ENCODE data around the gene DLGAP5. TPM values are rescaled to one million over a fixed set of nuclear protein-coding genes. Genes with fewer than 3 reads are reported as not detected.

Gene DLGAP5
- total RNA-seq, 3 donors from 2014 or later = under 0.01 to 1.8 (median 0.15) TPM

DNA sequence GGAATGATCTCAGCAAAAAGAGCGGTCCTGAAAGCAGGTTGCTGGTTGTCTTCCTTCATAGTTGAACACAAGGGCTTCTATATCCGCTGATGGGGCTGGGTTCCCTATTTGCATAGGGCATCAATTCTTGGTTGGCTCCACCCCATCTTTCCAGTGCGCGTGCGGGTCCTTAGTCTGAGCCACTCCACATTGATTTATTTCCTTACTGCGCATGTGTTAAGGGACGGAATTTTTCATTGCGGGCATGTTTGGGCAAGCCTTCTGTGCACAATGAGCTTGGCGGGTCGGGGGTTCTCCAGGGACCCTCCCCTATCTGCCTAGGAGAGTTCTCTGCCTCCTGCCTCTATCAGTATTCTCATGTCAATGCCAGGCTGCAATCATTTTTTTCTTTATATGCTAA, 21.2 kb upstream of the DLGAP5 start:
- H3K27ac ChIP-seq = no peak overlapping the region
- no peaks in the 10 kb centered on the region for H3K4me1 ChIP-seq
- intact Hi-C loops (cut with DNase I; ENCODE audit: low total_unique reads) = no loop called here
- H3K9me3 ChIP-seq = no peaks in the 10 kb centered on the region
- TF ChIP-seq, protein P1, sequence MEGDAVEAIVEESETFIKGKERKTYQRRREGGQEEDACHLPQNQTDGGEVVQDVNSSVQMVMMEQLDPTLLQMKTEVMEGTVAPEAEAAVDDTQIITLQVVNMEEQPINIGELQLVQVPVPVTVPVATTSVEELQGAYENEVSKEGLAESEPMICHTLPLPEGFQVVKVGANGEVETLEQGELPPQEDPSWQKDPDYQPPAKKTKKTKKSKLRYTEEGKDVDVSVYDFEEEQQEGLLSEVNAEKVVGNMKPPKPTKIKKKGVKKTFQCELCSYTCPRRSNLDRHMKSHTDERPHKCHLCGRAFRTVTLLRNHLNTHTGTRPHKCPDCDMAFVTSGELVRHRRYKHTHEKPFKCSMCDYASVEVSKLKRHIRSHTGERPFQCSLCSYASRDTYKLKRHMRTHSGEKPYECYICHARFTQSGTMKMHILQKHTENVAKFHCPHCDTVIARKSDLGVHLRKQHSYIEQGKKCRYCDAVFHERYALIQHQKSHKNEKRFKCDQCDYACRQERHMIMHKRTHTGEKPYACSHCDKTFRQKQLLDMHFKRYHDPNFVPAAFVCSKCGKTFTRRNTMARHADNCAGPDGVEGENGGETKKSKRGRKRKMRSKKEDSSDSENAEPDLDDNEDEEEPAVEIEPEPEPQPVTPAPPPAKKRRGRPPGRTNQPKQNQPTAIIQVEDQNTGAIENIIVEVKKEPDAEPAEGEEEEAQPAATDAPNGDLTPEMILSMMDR (IDR thresholded peaks at IDR 0.05) = no peak
- no peak for TF ChIP-seq POLR2A (IDR thresholded peaks at IDR 0.05)
- no peak for TF ChIP-seq POLR2AphosphoS5 (IDR thresholded peaks at IDR 0.05)
- no peak overlapping the region for H3K4me3 ChIP-seq
- H3K27me3 ChIP-seq = no peaks in the 10 kb centered on the region
- DNase-seq (ENCODE audit: low spot score in 2 of 2) = no peak
- H3K36me3 ChIP-seq = no peaks in the 10 kb centered on the region

DNA sequence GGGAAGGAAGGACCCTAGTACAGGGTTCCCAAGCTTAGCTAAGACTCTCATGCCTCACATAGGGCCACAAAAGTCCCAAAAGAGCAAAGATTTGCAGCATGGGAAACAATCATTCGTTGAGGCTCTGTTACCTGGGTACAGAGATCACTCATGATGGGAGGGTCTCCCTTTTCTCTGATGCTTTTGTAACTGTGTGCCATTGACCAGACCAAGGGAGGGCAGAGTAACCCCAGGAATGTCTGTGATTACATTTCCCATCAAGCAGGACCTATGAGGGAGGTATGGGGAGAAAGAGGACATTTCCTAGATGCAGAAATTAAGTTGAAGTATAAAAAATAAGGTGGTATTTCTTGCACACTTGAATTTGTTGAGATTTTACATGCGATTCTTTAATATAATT, 16.4 kb upstream of the DLGAP5 start:
- Histone ChIP-seq H3K27ac (no peak overlapping the region), H3K9me3 (no peaks in the 10 kb centered on the region), H3K27me3 (no peaks in the 10 kb centered on the region), H3K4me1 (no peaks in the 10 kb centered on the region), H3K36me3 (no peaks in the 10 kb centered on the region), H3K4me3 (no peak overlapping the region)
- TF ChIP-seq, protein P1 (IDR thresholded peaks at IDR 0.05) = no peak
- intact Hi-C loops (cut with DNase I; ENCODE audit: low total_unique reads) = no loop called here
- no peak for DNase-seq (ENCODE audit: low spot score in 2 of 2)

DNA sequence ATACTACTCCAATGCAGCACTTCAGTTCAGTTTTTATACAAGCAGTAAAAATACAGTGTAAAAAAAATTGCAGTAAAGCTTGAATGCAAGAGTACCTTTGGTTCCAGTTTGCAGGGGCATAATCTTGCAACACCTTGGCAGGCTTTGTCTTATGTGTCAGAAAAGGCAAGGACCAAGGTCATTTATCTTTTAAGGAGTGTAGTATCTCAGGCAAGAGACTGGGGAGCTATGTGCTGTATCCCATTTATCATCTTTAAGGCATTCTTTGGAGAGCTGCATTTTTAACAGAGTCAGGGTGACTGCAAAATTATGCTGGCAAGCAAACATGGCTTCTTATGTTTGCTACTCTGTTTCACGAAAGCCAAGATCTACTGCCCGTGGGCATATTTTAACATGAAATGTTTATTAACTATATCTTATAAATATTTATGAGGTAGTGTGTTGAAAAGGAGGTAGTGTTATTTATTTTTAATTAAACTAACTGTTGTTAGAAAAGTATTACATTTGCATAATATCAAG, 14.8 kb upstream of the DLGAP5 start:
- TF ChIP-seq POLR2A (IDR thresholded peaks at IDR 0.05) = no peak
- TF ChIP-seq POLR2AphosphoS5 (IDR thresholded peaks at IDR 0.05) = no peak
- TF ChIP-seq, protein P1 (IDR thresholded peaks at IDR 0.05) = no peak
- no peaks in the 10 kb centered on the region for H3K9me3 ChIP-seq
- no peaks in the 10 kb centered on the region for H3K4me1 ChIP-seq
- no peak overlapping the region for H3K27ac ChIP-seq
- H3K36me3 ChIP-seq = no peaks in the 10 kb centered on the region
- H3K4me3 ChIP-seq = no peak overlapping the region
- no peak for DNase-seq (ENCODE audit: low spot score in 2 of 2)
- intact Hi-C loops (cut with DNase I; ENCODE audit: low total_unique reads) = no loop called here
- H3K27me3 ChIP-seq = no peaks in the 10 kb centered on the region

DNA sequence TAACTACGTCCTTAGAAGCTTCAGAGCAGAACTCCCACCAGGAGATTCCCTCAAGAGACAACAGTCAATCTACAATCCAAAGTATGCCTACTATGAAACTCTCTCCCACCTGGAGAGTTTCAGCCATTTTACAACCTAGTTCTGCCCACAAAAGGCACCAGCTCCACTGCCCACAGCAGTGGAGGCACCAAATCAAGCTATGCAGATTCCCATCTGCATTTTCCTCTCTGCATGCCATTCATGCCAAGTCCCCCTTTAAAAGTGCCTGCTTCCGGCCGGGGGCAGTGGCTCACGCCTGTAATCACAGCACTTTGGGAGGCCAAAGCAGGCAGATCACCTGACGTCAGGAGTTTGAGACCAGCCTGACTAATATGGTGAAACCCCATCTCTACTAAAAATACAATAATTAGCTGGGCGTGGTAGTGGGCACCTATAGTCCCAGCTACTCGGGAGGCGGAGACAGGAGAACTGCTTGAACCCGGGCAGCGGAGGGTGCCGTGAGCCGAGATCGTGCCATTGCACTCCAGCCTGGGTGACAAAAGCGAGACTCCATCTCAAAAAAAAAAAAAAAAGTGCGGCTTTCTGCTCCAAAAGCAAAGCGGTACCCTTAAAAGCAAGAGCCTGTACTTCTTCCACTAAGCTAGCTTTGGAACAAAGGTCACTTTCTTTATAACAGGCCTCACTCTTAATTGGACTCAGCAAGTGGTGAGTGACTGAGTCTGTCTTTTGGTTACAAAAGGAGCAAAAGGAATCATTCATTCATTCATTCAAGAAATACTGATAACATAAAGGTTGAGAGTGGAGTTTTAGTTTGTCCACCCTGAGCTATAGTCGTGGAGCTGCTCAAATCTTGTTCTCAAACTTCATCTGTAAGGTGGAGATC, 10.1 kb upstream of the DLGAP5 start:
- no peak overlapping the region for H3K27ac ChIP-seq
- H3K4me1 ChIP-seq = no peaks in the 10 kb centered on the region
- DNase-seq (ENCODE audit: low spot score in 2 of 2) = no peak
- no peak overlapping the region for H3K4me3 ChIP-seq
- no peaks in the 10 kb centered on the region for H3K36me3 ChIP-seq
- no peaks in the 10 kb centered on the region for H3K9me3 ChIP-seq
- intact Hi-C loops (cut with DNase I; ENCODE audit: low total_unique reads) = no loop called here
- H3K27me3 ChIP-seq = no peaks in the 10 kb centered on the region
- no peak for TF ChIP-seq POLR2A (IDR thresholded peaks at IDR 0.05)
- TF ChIP-seq, protein P1 (IDR thresholded peaks at IDR 0.05) = no peak
- no peak for TF ChIP-seq POLR2AphosphoS5 (IDR thresholded peaks at IDR 0.05)

DNA sequence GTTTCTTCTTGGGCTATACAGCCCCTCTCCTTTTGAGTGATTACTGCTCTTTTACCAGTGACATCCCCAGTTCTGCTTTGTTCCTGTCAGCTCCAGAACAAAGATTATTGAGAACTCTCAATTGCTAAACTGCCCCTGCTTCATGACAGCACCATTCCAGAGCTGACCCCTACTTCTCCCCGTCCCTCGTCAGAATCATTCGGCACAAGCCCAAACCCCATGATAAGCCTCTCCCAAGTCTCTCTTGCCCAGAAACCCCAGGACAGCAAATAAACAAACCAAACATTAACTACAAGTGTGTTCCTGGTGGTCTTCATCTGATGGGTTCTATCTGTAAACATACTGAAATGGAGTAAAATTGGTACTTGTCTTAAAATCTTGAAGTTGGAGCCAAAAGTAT, 9.3 kb upstream of the DLGAP5 start:
- no peaks in the 10 kb centered on the region for H3K4me1 ChIP-seq
- TF ChIP-seq, protein P1 (IDR thresholded peaks at IDR 0.05) = no peak
- TF ChIP-seq POLR2AphosphoS5 (IDR thresholded peaks at IDR 0.05) (no peak), POLR2A (IDR thresholded peaks at IDR 0.05) (no peak)
- no peak overlapping the region for H3K27ac ChIP-seq
- DNase-seq (ENCODE audit: low spot score in 2 of 2) = no peak
- H3K27me3 ChIP-seq = no peaks in the 10 kb centered on the region
- H3K36me3 ChIP-seq = no peaks in the 10 kb centered on the region
- H3K4me3 ChIP-seq = no peak overlapping the region
- intact Hi-C loops (cut with DNase I; ENCODE audit: low total_unique reads) = no loop called here
- H3K9me3 ChIP-seq = no peaks in the 10 kb centered on the region
